Nephron (organoid): ENCODE data around the gene CTXN1.

ENCODE experiments used
- H3K27ac Mint-ChIP-seq, 3 experiments: 2 replicates each; pipeline ENCODE4 v1.8.0; 2020; ENCODE audit warnings: mixed read lengths in 3 of 3, mild to moderate bottlenecking in 2 of 3, moderate library complexity in 1 of 3
- H3K27me3 Mint-ChIP-seq: 2 replicates; pipeline ENCODE4 v1.8.0; 2021; ENCODE audit warnings: low read depth, mild to moderate bottlenecking, moderate library complexity, mixed read lengths
- H3K36me3 Mint-ChIP-seq: 2 replicates; pipeline ENCODE4 v1.8.0; 2020; ENCODE audit warnings: low read depth, mixed read lengths
- H3K4me1 Mint-ChIP-seq: 2 replicates; pipeline ENCODE4 v1.8.0; 2020; ENCODE audit warnings: mixed read lengths
- H3K4me3 Mint-ChIP-seq, 3 experiments: 2 replicates each; pipeline ENCODE4 v1.8.0; 2020; ENCODE audit warnings: mild to moderate bottlenecking in 3 of 3, mixed read lengths in 3 of 3, moderate library complexity in 2 of 3
- H3K9me3 Mint-ChIP-seq: 2 replicates; pipeline ENCODE4 v1.8.0; 2020; ENCODE audit warnings: mixed read lengths
- TF ChIP-seq, protein P1 (sequence below), 3 experiments: fragments of 200-600 bp; sonication (generic); IDR thresholded peaks; one replicate each; pipeline ENCODE4 v1.5.0; 2021; ENCODE audit warnings: antibody characterized with exemption in 3 of 3; ENCODE audit not compliant: unreplicated experiment in 3 of 3

The CTXN1 gene

DNA sequence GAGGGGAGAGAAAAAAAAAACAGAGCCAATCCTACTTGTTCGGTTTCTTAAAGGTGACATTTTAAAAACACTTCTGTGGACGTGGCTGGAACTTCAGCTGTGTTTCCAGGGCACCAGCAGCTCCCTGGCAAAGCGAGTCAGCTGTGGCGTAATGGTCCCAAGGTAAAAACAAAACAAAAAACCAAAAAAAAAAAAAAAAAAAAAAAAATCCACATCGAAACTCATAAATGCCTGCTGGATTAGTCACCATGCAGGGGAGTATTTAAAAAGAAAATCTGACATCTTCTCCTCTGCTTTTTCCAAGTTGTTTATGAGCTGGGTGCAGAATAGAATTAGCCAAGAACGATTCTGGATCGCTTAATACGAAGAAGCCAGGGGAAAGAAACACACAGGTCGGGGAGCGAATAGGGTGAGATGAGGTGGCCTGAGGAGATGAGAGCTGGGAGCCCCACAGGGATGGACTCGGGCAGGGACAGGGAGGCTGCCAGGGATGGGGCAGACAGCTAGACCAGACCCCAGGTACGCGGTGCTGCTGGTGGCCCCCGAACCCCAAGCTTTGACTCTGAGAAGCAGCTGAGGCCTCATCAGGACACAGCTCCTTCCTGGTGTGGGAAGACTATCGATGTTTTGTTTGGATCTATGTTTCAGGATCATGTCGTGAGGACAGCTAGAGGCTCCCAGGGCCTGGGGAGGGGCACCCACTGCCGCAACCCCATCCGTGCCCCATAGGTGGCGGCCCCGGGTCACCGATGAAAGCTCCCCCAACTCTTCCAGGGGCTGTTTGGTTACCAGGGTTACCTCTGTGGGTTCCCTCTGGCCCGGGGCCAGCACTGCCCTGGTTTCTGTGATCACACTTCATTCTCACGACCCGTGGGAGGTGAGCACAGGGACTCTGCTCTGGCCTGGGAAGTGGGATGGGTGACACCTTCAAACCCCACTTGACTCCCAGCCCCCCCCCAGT, 3.1 kb upstream of the CTXN1 start:
- H3K4me3 Mint-ChIP-seq, result peak overlapping the region; percentile 47 to 78 (median 71)
- no peaks in the 10 kb centered on the region for H3K27me3 Mint-ChIP-seq
- peaks cover 18% of the 10 kb centered on the region for H3K4me1 Mint-ChIP-seq
- TF ChIP-seq, protein P1, sequence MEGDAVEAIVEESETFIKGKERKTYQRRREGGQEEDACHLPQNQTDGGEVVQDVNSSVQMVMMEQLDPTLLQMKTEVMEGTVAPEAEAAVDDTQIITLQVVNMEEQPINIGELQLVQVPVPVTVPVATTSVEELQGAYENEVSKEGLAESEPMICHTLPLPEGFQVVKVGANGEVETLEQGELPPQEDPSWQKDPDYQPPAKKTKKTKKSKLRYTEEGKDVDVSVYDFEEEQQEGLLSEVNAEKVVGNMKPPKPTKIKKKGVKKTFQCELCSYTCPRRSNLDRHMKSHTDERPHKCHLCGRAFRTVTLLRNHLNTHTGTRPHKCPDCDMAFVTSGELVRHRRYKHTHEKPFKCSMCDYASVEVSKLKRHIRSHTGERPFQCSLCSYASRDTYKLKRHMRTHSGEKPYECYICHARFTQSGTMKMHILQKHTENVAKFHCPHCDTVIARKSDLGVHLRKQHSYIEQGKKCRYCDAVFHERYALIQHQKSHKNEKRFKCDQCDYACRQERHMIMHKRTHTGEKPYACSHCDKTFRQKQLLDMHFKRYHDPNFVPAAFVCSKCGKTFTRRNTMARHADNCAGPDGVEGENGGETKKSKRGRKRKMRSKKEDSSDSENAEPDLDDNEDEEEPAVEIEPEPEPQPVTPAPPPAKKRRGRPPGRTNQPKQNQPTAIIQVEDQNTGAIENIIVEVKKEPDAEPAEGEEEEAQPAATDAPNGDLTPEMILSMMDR (IDR thresholded peaks at IDR 0.05; ENCODE audit: unreplicated experiment in 3 of 3), result peak; percentile 13 to 36 (median 21)
- no peaks in the 10 kb centered on the region for H3K9me3 Mint-ChIP-seq
- peaks cover 5% of the 10 kb centered on the region for H3K36me3 Mint-ChIP-seq
- H3K27ac Mint-ChIP-seq, result peak overlapping the region; percentile 79 to 89 (median 80)

DNA sequence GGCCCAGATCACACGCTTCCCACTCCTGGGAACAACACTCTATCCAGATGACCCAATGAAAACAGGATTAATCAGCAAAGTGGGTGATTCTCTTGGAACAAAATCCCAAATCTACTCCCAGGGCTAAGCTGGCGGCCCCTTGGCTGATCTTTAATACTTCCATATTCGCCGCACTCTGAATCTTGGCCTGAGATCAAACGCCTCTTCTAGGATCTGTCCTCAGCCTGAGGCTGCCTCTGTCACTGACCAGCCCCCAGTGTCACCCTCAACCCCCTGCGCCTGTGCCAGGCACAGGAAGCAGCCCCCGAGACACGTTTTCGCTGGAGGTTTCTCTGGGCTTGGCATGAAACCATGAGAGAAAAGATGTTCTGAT, 2.4 kb upstream of the CTXN1 start:
- H3K27ac Mint-ChIP-seq, result peak overlapping the region; percentile 79 to 89 (median 80)
- TF ChIP-seq, protein P1 (IDR thresholded peaks at IDR 0.05; ENCODE audit: unreplicated experiment in 3 of 3), result no peak
- H3K27me3 Mint-ChIP-seq, result no peaks in the 10 kb centered on the region

DNA sequence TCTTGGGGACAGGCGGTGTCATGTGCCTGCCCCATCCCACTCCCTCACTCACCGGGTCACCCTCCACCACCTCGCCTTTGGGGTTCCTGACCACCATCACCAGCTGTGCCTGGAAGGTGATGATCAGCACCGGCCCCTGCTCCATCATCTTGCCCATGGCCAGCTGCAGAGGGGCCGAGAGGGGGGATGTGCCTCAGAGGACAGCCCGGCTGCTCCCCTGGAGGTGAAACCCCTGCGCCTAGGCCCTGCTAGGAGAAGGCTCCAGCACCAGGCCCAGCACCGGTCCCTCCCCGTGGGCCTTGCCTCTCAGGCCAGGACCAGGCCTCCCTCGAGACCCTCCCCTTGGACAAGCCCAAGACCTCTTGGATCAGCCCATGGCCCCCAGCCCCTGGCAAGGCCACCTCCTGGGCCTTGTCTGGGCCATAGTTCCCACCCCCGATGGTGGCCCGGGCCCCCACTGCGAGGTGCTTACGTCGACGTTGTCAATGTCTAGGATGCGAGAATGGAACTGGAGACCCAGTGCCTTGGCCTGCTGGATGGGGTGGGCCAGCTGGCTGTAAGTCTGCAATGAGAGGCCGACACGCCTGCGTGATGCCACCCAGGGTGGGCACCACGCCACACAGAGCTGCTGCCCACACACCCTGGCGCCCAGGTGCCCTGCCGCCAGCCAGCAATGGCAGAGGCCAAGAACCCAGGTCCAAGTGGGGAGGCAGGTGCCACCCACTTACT, 1.8 kb upstream of the CTXN1 start:
- peaks cover 18% of the 10 kb centered on the region for H3K4me1 Mint-ChIP-seq
- peak overlapping the region; percentile 79 to 89 (median 80) for H3K27ac Mint-ChIP-seq
- H3K4me3 Mint-ChIP-seq, result peak overlapping the region in 2 of 3 experiments; percentile 71 to 77
- TF ChIP-seq, protein P1 (IDR thresholded peaks at IDR 0.05; ENCODE audit: unreplicated experiment in 3 of 3), result no peak
- H3K36me3 Mint-ChIP-seq, result peaks cover 5% of the 10 kb centered on the region
- no peaks in the 10 kb centered on the region for H3K27me3 Mint-ChIP-seq
- H3K9me3 Mint-ChIP-seq, result no peaks in the 10 kb centered on the region

More for the DNA sequence above, 2.4 kb upstream of the CTXN1 start:
- Mint-ChIP-seq H3K9me3 (no peaks in the 10 kb centered on the region), H3K4me1 (peaks cover 18% of the 10 kb centered on the region), H3K4me3 (peak overlapping the region; percentile 71 to 78 (median 77)), H3K36me3 (peaks cover 5% of the 10 kb centered on the region)

DNA sequence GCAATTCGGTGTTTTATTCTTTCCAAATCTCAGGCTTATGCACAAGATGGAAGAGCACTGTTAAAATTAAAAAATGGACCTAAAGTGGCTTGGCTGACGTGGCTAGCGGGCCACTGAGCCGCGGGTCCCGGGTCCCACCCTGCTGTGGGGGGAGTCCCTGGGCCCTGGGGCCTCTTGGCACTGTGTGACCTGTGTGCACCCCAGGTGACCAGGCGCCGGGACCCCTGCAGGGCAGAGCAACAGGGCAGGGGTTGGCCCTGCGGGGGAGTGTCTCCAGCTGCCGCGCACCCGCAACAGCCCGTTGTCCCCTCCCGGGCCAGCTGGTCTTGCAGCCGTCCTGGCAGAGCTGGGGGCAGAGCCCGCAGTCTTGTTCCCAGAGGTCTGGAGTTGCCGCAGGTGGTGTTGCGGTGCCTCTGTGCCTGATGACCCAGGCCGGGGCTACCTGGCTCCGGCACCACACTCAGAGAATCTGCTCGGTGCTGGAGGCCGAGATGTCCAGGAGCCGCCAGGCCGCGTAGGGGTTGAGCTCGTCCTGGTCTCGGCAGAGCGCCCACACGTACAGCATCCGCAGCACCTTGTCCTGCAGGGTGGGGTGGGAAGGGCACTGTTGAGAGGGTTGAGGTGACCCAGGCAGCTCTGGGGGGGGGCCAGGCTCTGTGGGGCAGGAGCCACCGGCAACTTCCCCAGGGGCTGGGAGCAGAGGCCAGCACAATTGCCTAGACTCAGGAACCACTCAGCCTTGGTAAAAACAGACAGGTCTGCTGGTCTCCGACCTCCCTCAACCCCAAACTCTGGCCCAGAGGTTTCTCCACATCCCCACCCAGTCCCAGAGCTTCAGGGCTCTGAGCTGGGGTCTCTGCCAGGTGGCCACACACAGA, 1.0 kb upstream of the CTXN1 start:
- Mint-ChIP-seq H3K4me3 (peak overlapping the region; percentile 85 to 90 (median 88)), H3K36me3 (peaks cover 5% of the 10 kb centered on the region), H3K27me3 (no peaks in the 10 kb centered on the region), H3K4me1 (peaks cover 18% of the 10 kb centered on the region), H3K27ac (peak overlapping the region; percentile 71 to 91 (median 75)), H3K9me3 (no peaks in the 10 kb centered on the region)
- TF ChIP-seq, protein P1 (IDR thresholded peaks at IDR 0.05; ENCODE audit: unreplicated experiment in 3 of 3), result peak in 1 of 3 experiments; percentile 1

DNA sequence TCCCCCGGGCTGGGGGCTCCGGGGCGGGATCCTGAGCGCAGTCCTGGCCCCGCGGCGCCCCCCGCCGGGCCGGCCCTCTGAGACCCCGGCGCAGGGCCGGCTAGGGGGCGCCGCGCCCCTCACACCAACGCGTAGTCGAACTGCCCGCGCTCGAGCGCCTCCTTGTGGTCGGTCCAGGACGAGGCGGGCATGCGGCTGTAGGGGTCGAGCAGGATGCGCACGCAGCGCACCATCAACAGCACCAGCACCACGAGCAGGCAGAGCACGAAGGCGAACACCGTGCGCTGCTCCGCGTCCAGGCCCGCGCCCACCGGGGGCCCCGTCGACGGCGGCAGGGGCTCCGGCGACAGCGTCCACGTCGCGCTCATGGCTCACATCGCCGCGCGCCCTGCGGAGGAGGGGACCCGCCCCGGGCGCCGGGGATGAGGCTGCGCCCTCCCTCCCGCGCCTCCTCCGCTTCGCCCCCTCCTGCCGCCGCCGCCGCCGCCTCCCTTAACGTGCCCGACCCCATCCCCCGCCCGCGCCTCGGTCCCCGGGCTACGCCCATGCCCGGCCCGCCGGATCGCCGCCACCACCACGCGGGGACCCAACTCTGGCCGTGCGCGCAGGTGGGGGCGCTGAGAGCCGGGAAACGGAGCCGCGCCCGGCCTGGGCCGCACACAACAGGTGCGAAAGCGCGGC, 624 bp downstream of the CTXN1 start:
- H3K36me3 Mint-ChIP-seq, result peaks cover 5% of the 10 kb centered on the region
- H3K9me3 Mint-ChIP-seq, result no peaks in the 10 kb centered on the region
- TF ChIP-seq, protein P1 (IDR thresholded peaks at IDR 0.05; ENCODE audit: unreplicated experiment in 3 of 3), result peak; percentile 95 to 99 (median 96)
- H3K4me3 Mint-ChIP-seq, result peak overlapping the region; percentile 87 to 93 (median 91)
- peak overlapping the region in 2 of 3 experiments; percentile 74 to 86 for H3K27ac Mint-ChIP-seq
- H3K27me3 Mint-ChIP-seq, result peaks cover 4% of the 10 kb centered on the region
- H3K4me1 Mint-ChIP-seq, result peaks cover 25% of the 10 kb centered on the region
